ENCODE results near the gene ASIP. TPM values are rescaled to one million over a fixed set of nuclear protein-coding genes. Genes with fewer than 3 reads are reported as not detected.

ASIP gene
- polyA plus RNA-seq, 1 donor (not counting 4 experiments of a cell fraction or from before 2014, with no cell fraction given): not detected

- Histone ChIP-seq H3K4me1 (ENCODE audit: control insufficient read depth, extremely low read depth, insufficient read depth, low read length) (peaks cover 9% of the 10 kb centered on the region), H3K4me3 (ENCODE audit: control insufficient read depth in 2 of 3, extremely low read depth in 1 of 3, insufficient read depth in 2 of 3, low read depth in 1 of 3, low read length in 3 of 3) (peak overlapping the region in 2 of 3 experiments; percentile 54 to 64), H4K20me1 (ENCODE audit: control insufficient read depth, extremely low read depth, insufficient read depth, low read length) (no peaks in the 10 kb centered on the region), H3K9me3 (ENCODE audit: control insufficient read depth, low read depth, low read length) (no peaks in the 10 kb centered on the region), H3K4me2 (ENCODE audit: control insufficient read depth, extremely low read depth, insufficient read depth, low read depth, low read length) (peak overlapping the region; percentile 79), H3K36me3 (ENCODE audit: control insufficient read depth in 2 of 2, extremely low read depth in 1 of 2, insufficient read depth in 2 of 2, low read length in 2 of 2) (no peaks in the 10 kb centered on the region), H3K79me2 (ENCODE audit: control insufficient read depth, insufficient read depth, low read length) (no peaks in the 10 kb centered on the region), H3K9me1 (ENCODE audit: control insufficient read depth, extremely low read depth, insufficient read depth, low read length) (no peaks in the 10 kb centered on the region), H2AFZ (ENCODE audit: control insufficient read depth, low read length) (peak overlapping the region; percentile 9), H3K27ac (ENCODE audit: control insufficient read depth, insufficient read depth, low read length) (no peak overlapping the region), H3K27me3 (ENCODE audit: control insufficient read depth, extremely low read depth, insufficient read depth, low read length) (peaks cover 13% of the 10 kb centered on the region), H3K9ac (ENCODE audit: control insufficient read depth, extremely low read depth, insufficient read depth, low read length) (peak overlapping the region; percentile 28)
- dilution Hi-C loops (cut with MboI; ENCODE audit: extremely low pct_ligation_motif_present, low sequenced_read_pairs): no loop called here
- TF ChIP-seq CTCF (optimal IDR thresholded peaks at IDR 0.05 in 1 of 3, IDR thresholded peaks at IDR 0.05 in 1 of 3, conservative IDR thresholded peaks at IDR 0.05 in 1 of 3; ENCODE audit: extremely low read depth in 1 of 3, insufficient read depth in 2 of 3, low read length in 3 of 3): no peak
- no peak for TF ChIP-seq EZH2 (IDR thresholded peaks at IDR 0.05; ENCODE audit: low read length)
- FAIRE-seq (no peak), DNase-seq (ENCODE audit: low read depth, low spot score) (no peak)
Observed at GRCh38 chr20:34216382-34216742, 24.9 kb upstream of the ASIP start.

- Histone ChIP-seq H3K9ac (ENCODE audit: control insufficient read depth, extremely low read depth, insufficient read depth, low read length) (no peak overlapping the region), H3K79me2 (ENCODE audit: control insufficient read depth, insufficient read depth, low read length) (no peaks in the 10 kb centered on the region), H3K4me2 (ENCODE audit: control insufficient read depth, extremely low read depth, insufficient read depth, low read depth, low read length) (no peak overlapping the region), H4K20me1 (ENCODE audit: control insufficient read depth, extremely low read depth, insufficient read depth, low read length) (no peaks in the 10 kb centered on the region), H3K4me1 (ENCODE audit: control insufficient read depth, extremely low read depth, insufficient read depth, low read length) (peaks cover 9% of the 10 kb centered on the region), H3K9me3 (ENCODE audit: control insufficient read depth, low read depth, low read length) (no peaks in the 10 kb centered on the region), H3K27me3 (ENCODE audit: control insufficient read depth, extremely low read depth, insufficient read depth, low read length) (peaks cover 9% of the 10 kb centered on the region), H3K27ac (ENCODE audit: control insufficient read depth, insufficient read depth, low read length) (no peak overlapping the region), H3K4me3 (ENCODE audit: control insufficient read depth in 2 of 3, extremely low read depth in 1 of 3, insufficient read depth in 2 of 3, low read depth in 1 of 3, low read length in 3 of 3) (no peak overlapping the region), H3K36me3 (ENCODE audit: control insufficient read depth in 2 of 2, extremely low read depth in 1 of 2, insufficient read depth in 2 of 2, low read length in 2 of 2) (no peaks in the 10 kb centered on the region), H3K9me1 (ENCODE audit: control insufficient read depth, extremely low read depth, insufficient read depth, low read length) (no peaks in the 10 kb centered on the region), H2AFZ (ENCODE audit: control insufficient read depth, low read length) (no peak overlapping the region)
- dilution Hi-C loops (cut with MboI; ENCODE audit: extremely low pct_ligation_motif_present, low sequenced_read_pairs): no loop called here
- FAIRE-seq (no peak), DNase-seq (ENCODE audit: low read depth, low spot score) (no peak)
- no peak for TF ChIP-seq CTCF (optimal IDR thresholded peaks at IDR 0.05 in 1 of 3, IDR thresholded peaks at IDR 0.05 in 1 of 3, conservative IDR thresholded peaks at IDR 0.05 in 1 of 3; ENCODE audit: extremely low read depth in 1 of 3, insufficient read depth in 2 of 3, low read length in 3 of 3)
- TF ChIP-seq EZH2 (IDR thresholded peaks at IDR 0.05; ENCODE audit: low read length): no peak
Observed at GRCh38 chr20:34220561-34220960, 20.7 kb upstream of the ASIP start.

Measured in keratinocyte (primary cell).